HepG2 (cell line): ENCODE measurements around the gene NEURL2. TPM values are rescaled to one million over a fixed set of nuclear protein-coding genes. Genes with fewer than 3 reads are reported as not detected.

Source experiments
- ARID3A ChIP-seq: IDR thresholded peaks from 2 replicates; pipeline ENCODE4 v1.6.1; 2012; ENCODE audit warnings: low read depth, low read length, improper control_type of control experiment
- ETV5 ChIP-seq: IDR thresholded peaks from 2 replicates; pipeline ENCODE4 v1.6.1; 2018; ENCODE audit warnings: missing biosample characterization, missing genetic modification reagents, inconsistent platforms, borderline replicate concordance
- HCFC1 ChIP-seq: fragments of 150-350 bp; IDR thresholded peaks from 2 replicates; pipeline ENCODE4 v1.6.1; 2014; ENCODE audit warnings: low read depth, low read length
- HNRNPLL ChIP-seq: fragments of 200-400 bp; formaldehyde crosslinking; IDR thresholded peaks from 2 replicates; pipeline ENCODE4 v1.6.1; 2017; ENCODE audit warnings: mild to moderate bottlenecking, low read depth, low read length; ENCODE audit not compliant: poor library complexity, severe bottlenecking
- HOXA5 ChIP-seq: sonication (generic); formaldehyde crosslinking; IDR thresholded peaks from 2 replicates; pipeline ENCODE4 v1.4.0; 2020; ENCODE audit warnings: missing genetic modification reagents
- JDP2 ChIP-seq: sonication (generic); formaldehyde crosslinking; IDR thresholded peaks from 2 replicates; pipeline ENCODE4 v1.8.1; 2022; ENCODE audit warnings: missing genetic modification reagents, borderline replicate concordance
- SAFB2 ChIP-seq: sonication (generic); formaldehyde crosslinking; IDR thresholded peaks from 2 replicates; pipeline ENCODE4 v1.5.1; 2020; ENCODE audit warnings: missing genetic modification reagents, low read depth, mild to moderate bottlenecking, borderline replicate concordance
- SP2 ChIP-seq: sonication (generic); formaldehyde crosslinking; IDR thresholded peaks from 2 replicates; pipeline ENCODE4 v1.5.1; 2020; ENCODE audit warnings: mild to moderate bottlenecking, missing genetic modification reagents
- STAT6 ChIP-seq: sonication (generic); formaldehyde crosslinking; IDR thresholded peaks from 2 replicates; pipeline ENCODE4 v1.4.0; 2020; ENCODE audit warnings: missing genetic modification reagents, mild to moderate bottlenecking, borderline replicate concordance
- TBX2 ChIP-seq: sonication (generic); formaldehyde crosslinking; IDR thresholded peaks from 2 replicates; pipeline ENCODE4 v1.5.0; 2020; ENCODE audit warnings: missing genetic modification reagents, mild to moderate bottlenecking, borderline replicate concordance
- XBP1 ChIP-seq: sonication (generic); formaldehyde crosslinking; IDR thresholded peaks from 2 replicates; pipeline ENCODE4 v1.5.0; 2020; ENCODE audit warnings: missing genetic modification reagents
- ZBTB37 ChIP-seq: sonication (generic); formaldehyde crosslinking; IDR thresholded peaks from 2 replicates; pipeline ENCODE4 v1.4.0; 2020; ENCODE audit warnings: mild to moderate bottlenecking, missing genetic modification reagents
- ZFAT ChIP-seq: sonication (generic); formaldehyde crosslinking; conservative IDR thresholded peaks from 2 replicates; pipeline ENCODE4 v1.8.1; 2023; ENCODE audit warnings: missing genetic modification reagents, inconsistent platforms
- ZFP36 ChIP-seq: fragments of 150-350 bp; IDR thresholded peaks from 2 replicates; pipeline ENCODE4 v1.6.1; 2018; ENCODE audit warnings: borderline replicate concordance, low read length, low read depth; ENCODE audit not compliant: partially characterized antibody
- ZNF333 ChIP-seq: sonication (generic); formaldehyde crosslinking; IDR thresholded peaks from 2 replicates; pipeline ENCODE4 v1.4.0; 2020; ENCODE audit warnings: mild to moderate bottlenecking, missing genetic modification reagents, borderline replicate concordance
- ZNF33B ChIP-seq: sonication (generic); formaldehyde crosslinking; IDR thresholded peaks from 2 replicates; pipeline ENCODE4 v1.5.1; 2020; ENCODE audit warnings: mild to moderate bottlenecking, missing genetic modification reagents
- ZNF34 ChIP-seq: sonication (generic); formaldehyde crosslinking; IDR thresholded peaks from 2 replicates; pipeline ENCODE4 v1.4.0; 2020; ENCODE audit warnings: mild to moderate bottlenecking, missing genetic modification reagents, borderline replicate concordance
- ZNF512 ChIP-seq: sonication (generic); formaldehyde crosslinking; IDR thresholded peaks from 2 replicates; pipeline ENCODE4 v1.4.0; 2020; ENCODE audit warnings: mild to moderate bottlenecking, missing genetic modification reagents
- ZNF615 ChIP-seq: sonication (generic); formaldehyde crosslinking; IDR thresholded peaks from 2 replicates; pipeline ENCODE4 v1.5.0; 2020; ENCODE audit warnings: mild to moderate bottlenecking, missing genetic modification reagents, borderline replicate concordance
- ZNF816 ChIP-seq: sonication (generic); formaldehyde crosslinking; IDR thresholded peaks from 2 replicates; pipeline ENCODE4 v1.8.0; 2022; ENCODE audit warnings: missing genetic modification reagents, mild to moderate bottlenecking, borderline replicate concordance
- polyA plus RNA-seq, 8 experiments: library from polyadenylated mRNA; depleted of rRNA in 3 of 8; stranded (reverse) in 7 of 8; unstranded in 1 of 8; fragments of >200 nt; fragmentation: Illumina TruSeq in 4 of 8; extraction: Trizol in 4 of 8; gene quantifications; 2 replicates each; pipeline versions ENCODE4 v1.2.1 to v1.2.3, GENCODE V29; 2011 to 2016; ENCODE audit warnings: low read depth in 4 of 8, missing spikeins in 1 of 8, mixed read lengths in 1 of 8; ENCODE audit not compliant: insufficient read depth in 1 of 8
- total RNA-seq, 5 experiments: library from RNA; depleted of rRNA; stranded (reverse); fragments of >200 nt; fragmentation: Illumina TruSeq; extraction: Trizol; gene quantifications; 2 replicates each; pipeline ENCODE4 v1.2.3, GENCODE V29; 2016; ENCODE audit warnings: low read depth in 1 of 5

Gene NEURL2
- total and polyA plus RNA-seq, 2 of the 13 experiments (the other 11 are each of a cell fraction or from before 2014, with no cell fraction given): 7.2 to 9.7 TPM

- TF ChIP-seq ZNF615 (CRISPR knock-in tag) (no peak; the same call in 1 of the 2 replicates), ZNF33B (CRISPR knock-in tag) (peak; percentile 93), XBP1 (CRISPR knock-in tag) (no peak), ZBTB37 (CRISPR knock-in tag) (peak; percentile 67; the same call in 1 of the 2 replicates), ETV5 (CRISPR knock-in tag) (peak; percentile 63), SAFB2 (no peak), ZFAT (CRISPR knock-in tag) (no peak; the same call in 1 of the 2 replicates), ZNF34 (no peak), TBX2 (peak; percentile 47; the same call in 1 of the 2 replicates), JDP2 (CRISPR knock-in tag) (no peak; the same call in 1 of the 2 replicates), HNRNPLL (peak; percentile 86), HOXA5 (CRISPR knock-in tag) (peak; percentile 25; the same call in 1 of the 2 replicates), SP2 (CRISPR knock-in tag) (peak; percentile 34; the same call in 1 of the 2 replicates), HCFC1 (no peak), ARID3A (peak; percentile 34; the same call in 1 of the 2 replicates), ZNF333 (no peak; the same call in none of the 2 replicates), STAT6 (0 out of 2 replicates have a peak, but pooled peaks have one; percentile 35), ZFP36 (peak; percentile 70), ZNF512 (no peak; the same call in 1 of the 2 replicates), ZNF816 (no peak; the same call in 1 of the 2 replicates)
Measured at GRCh38 chr20:45890077-45890984, 677 bp downstream of the NEURL2 start (continued).
